KMS-11 (cell line): ENCODE data around the gene ST7.

ENCODE experiments used
- H2AFZ ChIP-seq: fragments of 200-600 bp; sonication (generic); 2 replicates; pipeline ENCODE4 v1.6.1; 2016; ENCODE audit warnings: antibody characterized with exemption, mixed run types, low read depth
- H3K27ac ChIP-seq: fragments of 200-600 bp; sonication (generic); 2 replicates; pipeline ENCODE4 v1.6.1; 2016; ENCODE audit warnings: mild to moderate bottlenecking, mixed run types
- H3K27me3 ChIP-seq: fragments of 200-600 bp; sonication (generic); 2 replicates; pipeline ENCODE4 v1.6.1; 2017; ENCODE audit warnings: mild to moderate bottlenecking, low read depth, mixed run types, moderate library complexity; ENCODE audit not compliant: insufficient read depth
- H3K36me3 ChIP-seq: fragments of 200-600 bp; sonication (generic); 2 replicates; pipeline ENCODE4 v1.6.1; 2017; ENCODE audit warnings: mild to moderate bottlenecking, mixed run types; ENCODE audit not compliant: insufficient read depth
- H3K4me1 ChIP-seq: fragments of 200-600 bp; sonication (generic); 2 replicates; pipeline ENCODE4 v1.6.1; 2016; ENCODE audit warnings: mild to moderate bottlenecking, low read depth, mixed run types; ENCODE audit not compliant: poor library complexity, severe bottlenecking
- H3K4me2 ChIP-seq: fragments of 200-600 bp; sonication (generic); 2 replicates; pipeline ENCODE4 v1.7.0; 2016; ENCODE audit warnings: mild to moderate bottlenecking, mixed run types
- H3K4me3 ChIP-seq: fragments of 200-600 bp; sonication (generic); IDR thresholded peaks from 2 replicates; pipeline ENCODE4 v1.6.1; 2017; ENCODE audit warnings: low read depth, low read length, mixed read lengths; ENCODE audit not compliant: insufficient read depth
- H3K79me2 ChIP-seq: fragments of 200-600 bp; sonication (generic); 2 replicates; pipeline ENCODE4 v1.6.1; 2016; ENCODE audit warnings: low read depth, mixed run types; ENCODE audit not compliant: insufficient read depth
- H3K9ac ChIP-seq: fragments of 200-600 bp; sonication (generic); 2 replicates; pipeline ENCODE4 v1.6.1; 2016; ENCODE audit warnings: mild to moderate bottlenecking, mixed run types
- H4K20me1 ChIP-seq: fragments of 200-600 bp; sonication (generic); 2 replicates; pipeline ENCODE4 v1.6.1; 2016; ENCODE audit warnings: mild to moderate bottlenecking, mixed run types; ENCODE audit not compliant: insufficient read depth
- TF ChIP-seq, protein P1 (sequence below): fragments of 200-600 bp; sonication (generic); conservative IDR thresholded peaks from 2 replicates; pipeline ENCODE4 v1.6.1; 2017; ENCODE audit warnings: low read depth, mild to moderate bottlenecking, antibody characterized with exemption, low read length, moderate library complexity, mixed read lengths

The ST7 gene

DNA sequence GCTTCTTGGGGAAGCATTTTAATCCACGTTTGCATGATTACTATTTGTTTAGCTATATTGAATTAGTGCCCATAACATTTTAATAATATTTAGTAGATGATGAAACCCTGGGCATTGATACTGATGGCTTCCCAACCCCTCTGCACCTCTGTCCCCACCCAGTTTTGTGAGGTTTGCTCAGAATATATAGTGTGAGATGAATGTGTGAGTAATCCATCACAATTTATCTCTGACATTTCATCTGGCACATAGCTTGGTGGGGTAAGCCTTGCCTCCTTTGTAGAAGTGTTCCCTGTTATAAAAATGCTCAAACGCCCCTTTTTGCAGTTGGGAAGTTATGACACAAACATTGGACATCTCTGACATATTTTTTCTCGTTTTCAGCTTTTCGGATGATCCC is 265.4 kb downstream of the ST7 start:
- no peaks in the 10 kb centered on the region for H4K20me1 ChIP-seq
- H3K79me2 ChIP-seq = no peaks in the 10 kb centered on the region
- H3K36me3 ChIP-seq = no peaks in the 10 kb centered on the region
- no peaks in the 10 kb centered on the region for H3K4me1 ChIP-seq
- H3K9ac ChIP-seq = no peak overlapping the region
- no peak overlapping the region for H3K27ac ChIP-seq
- H2AFZ ChIP-seq = no peak overlapping the region
- TF ChIP-seq, protein P1, sequence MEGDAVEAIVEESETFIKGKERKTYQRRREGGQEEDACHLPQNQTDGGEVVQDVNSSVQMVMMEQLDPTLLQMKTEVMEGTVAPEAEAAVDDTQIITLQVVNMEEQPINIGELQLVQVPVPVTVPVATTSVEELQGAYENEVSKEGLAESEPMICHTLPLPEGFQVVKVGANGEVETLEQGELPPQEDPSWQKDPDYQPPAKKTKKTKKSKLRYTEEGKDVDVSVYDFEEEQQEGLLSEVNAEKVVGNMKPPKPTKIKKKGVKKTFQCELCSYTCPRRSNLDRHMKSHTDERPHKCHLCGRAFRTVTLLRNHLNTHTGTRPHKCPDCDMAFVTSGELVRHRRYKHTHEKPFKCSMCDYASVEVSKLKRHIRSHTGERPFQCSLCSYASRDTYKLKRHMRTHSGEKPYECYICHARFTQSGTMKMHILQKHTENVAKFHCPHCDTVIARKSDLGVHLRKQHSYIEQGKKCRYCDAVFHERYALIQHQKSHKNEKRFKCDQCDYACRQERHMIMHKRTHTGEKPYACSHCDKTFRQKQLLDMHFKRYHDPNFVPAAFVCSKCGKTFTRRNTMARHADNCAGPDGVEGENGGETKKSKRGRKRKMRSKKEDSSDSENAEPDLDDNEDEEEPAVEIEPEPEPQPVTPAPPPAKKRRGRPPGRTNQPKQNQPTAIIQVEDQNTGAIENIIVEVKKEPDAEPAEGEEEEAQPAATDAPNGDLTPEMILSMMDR = no peak
- H3K4me3 ChIP-seq = no peak overlapping the region
- no peaks in the 10 kb centered on the region for H3K27me3 ChIP-seq
- no peak overlapping the region for H3K4me2 ChIP-seq

GRCh38 chr7:117219485-117219884 is 266.2 kb downstream of the ST7 start:
- no peak overlapping the region for H3K9ac ChIP-seq
- H3K27me3 ChIP-seq = no peaks in the 10 kb centered on the region

GRCh38 chr7:117220836-117221235 is 267.5 kb downstream of the ST7 start:
- no peaks in the 10 kb centered on the region for H3K27me3 ChIP-seq
- H3K4me1 ChIP-seq = no peaks in the 10 kb centered on the region
- no peak overlapping the region for H3K9ac ChIP-seq
- H3K4me3 ChIP-seq = no peak overlapping the region
- H3K27ac ChIP-seq = no peak overlapping the region
- no peaks in the 10 kb centered on the region for H3K36me3 ChIP-seq
- no peaks in the 10 kb centered on the region for H4K20me1 ChIP-seq
- no peak overlapping the region for H3K4me2 ChIP-seq
- no peaks in the 10 kb centered on the region for H3K79me2 ChIP-seq
- no peak overlapping the region for H2AFZ ChIP-seq
- TF ChIP-seq, protein P1 = no peak

More at GRCh38 chr7:117219485-117219884, 266.2 kb downstream of the ST7 start:
- no peaks in the 10 kb centered on the region for H3K79me2 ChIP-seq
- no peaks in the 10 kb centered on the region for H4K20me1 ChIP-seq
- H2AFZ ChIP-seq = no peak overlapping the region
- H3K4me1 ChIP-seq = no peaks in the 10 kb centered on the region
- TF ChIP-seq, protein P1 = no peak
- no peak overlapping the region for H3K4me3 ChIP-seq
- no peaks in the 10 kb centered on the region for H3K36me3 ChIP-seq
- H3K27ac ChIP-seq = no peak overlapping the region
- H3K4me2 ChIP-seq = no peak overlapping the region

DNA sequence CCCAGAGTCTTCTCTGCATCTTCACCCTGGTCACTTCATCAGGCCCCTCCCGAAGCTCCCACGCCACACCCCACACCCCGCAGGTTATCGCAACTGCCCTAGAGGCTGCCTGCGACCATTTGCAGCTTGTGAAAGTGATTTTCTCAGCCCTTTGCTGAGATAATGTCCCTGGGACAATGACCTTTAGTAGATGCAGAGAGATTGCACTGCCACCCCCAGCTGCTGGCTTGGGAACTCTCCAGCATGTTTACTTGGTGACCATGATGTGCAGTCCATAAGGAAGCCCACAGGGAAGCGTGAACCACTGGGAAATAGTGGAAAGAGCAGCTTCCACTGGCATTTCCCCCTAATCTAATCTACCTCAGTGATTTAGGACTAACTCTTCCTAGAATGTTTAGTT is 272.2 kb downstream of the ST7 start:
- Histone ChIP-seq H3K79me2 (no peaks in the 10 kb centered on the region), H3K4me1 (no peaks in the 10 kb centered on the region), H3K27ac (no peak overlapping the region), H3K4me3 (no peak overlapping the region), H3K27me3 (no peaks in the 10 kb centered on the region), H3K36me3 (no peaks in the 10 kb centered on the region), H4K20me1 (no peaks in the 10 kb centered on the region), H3K9ac (no peak overlapping the region), H2AFZ (no peak overlapping the region), H3K4me2 (no peak overlapping the region)
- TF ChIP-seq, protein P1 = no peak

- no peak overlapping the region for H2AFZ ChIP-seq
- no peaks in the 10 kb centered on the region for H3K27me3 ChIP-seq
- H4K20me1 ChIP-seq = no peaks in the 10 kb centered on the region
- TF ChIP-seq, protein P1 = no peak
- H3K4me2 ChIP-seq = no peak overlapping the region
- no peak overlapping the region for H3K9ac ChIP-seq
- no peak overlapping the region for H3K27ac ChIP-seq
- no peak overlapping the region for H3K4me3 ChIP-seq
- no peaks in the 10 kb centered on the region for H3K79me2 ChIP-seq
- no peaks in the 10 kb centered on the region for H3K36me3 ChIP-seq
- H3K4me1 ChIP-seq = no peaks in the 10 kb centered on the region
Observed at GRCh38 chr7:117227091-117227490, 273.8 kb downstream of the ST7 start.
